Mesothelial cell of epicardium (in vitro differentiated cells): ENCODE results near the gene CIAPIN1. TPM values are rescaled to one million over a fixed set of nuclear protein-coding genes. Genes with fewer than 3 reads are reported as not detected.

Experiments used
- DNase-seq, 2 experiments: peaks; one replicate each; pipeline ENCODE4 v3.0.0; 2021; ENCODE audit warnings: low spot score in 2 of 2; ENCODE audit not compliant: unreplicated experiment in 2 of 2
- H3K27ac Mint-ChIP-seq: 2 replicates; pipeline ENCODE4 v1.8.0; 2021; ENCODE audit warnings: mixed read lengths
- H3K27me3 Mint-ChIP-seq: 2 replicates; pipeline ENCODE4 v1.8.0; 2021; ENCODE audit warnings: low read depth, mixed read lengths
- H3K36me3 Mint-ChIP-seq: 2 replicates; pipeline ENCODE4 v1.8.0; 2021; ENCODE audit warnings: mixed read lengths
- H3K4me1 Mint-ChIP-seq: 2 replicates; pipeline ENCODE4 v1.8.0; 2021; ENCODE audit warnings: mixed read lengths
- H3K4me3 Mint-ChIP-seq: 2 replicates; pipeline ENCODE4 v1.8.0; 2021; ENCODE audit warnings: mild to moderate bottlenecking, moderate library complexity, mixed read lengths
- H3K9me3 Mint-ChIP-seq: 2 replicates; pipeline ENCODE4 v1.8.0; 2021; ENCODE audit warnings: mixed read lengths
- CTCF ChIP-seq: fragments of 200-600 bp; sonication (generic); IDR thresholded peaks from one replicate; pipeline ENCODE4 v1.5.0; 2021; ENCODE audit warnings: antibody characterized with exemption; ENCODE audit not compliant: unreplicated experiment
- total RNA-seq: library from RNA; stranded (reverse); gene quantifications from 3 replicates; pipeline ENCODE4 v1.2.1, GENCODE V29; 2021

The CIAPIN1 gene
- total RNA-seq, 1 donor from 2014 or later: 62.9 TPM

- DNase-seq: no peak
- Mint-ChIP-seq H3K9me3 (no peaks in the 10 kb centered on the region), H3K27me3 (no peaks in the 10 kb centered on the region), H3K4me1 (peaks cover 60% of the 10 kb centered on the region), H3K36me3 (no peaks in the 10 kb centered on the region), H3K27ac (peak overlapping the region; percentile 92), H3K4me3 (peak overlapping the region; percentile 92)
- no peak for TF ChIP-seq CTCF
Measured at GRCh38 chr16:57485091-57485915, 38.1 kb upstream of the CIAPIN1 start.

- Mint-ChIP-seq H3K4me3 (peak overlapping the region; percentile 92), H3K9me3 (no peaks in the 10 kb centered on the region), H3K27ac (peak overlapping the region; percentile 76), H3K4me1 (peaks cover 67% of the 10 kb centered on the region), H3K27me3 (no peaks in the 10 kb centered on the region), H3K36me3 (no peaks in the 10 kb centered on the region)
- TF ChIP-seq CTCF: no peak
- DNase-seq: no peak
Measured at GRCh38 chr16:57484515-57485005, 37.4 kb upstream of the CIAPIN1 start.

DNA sequence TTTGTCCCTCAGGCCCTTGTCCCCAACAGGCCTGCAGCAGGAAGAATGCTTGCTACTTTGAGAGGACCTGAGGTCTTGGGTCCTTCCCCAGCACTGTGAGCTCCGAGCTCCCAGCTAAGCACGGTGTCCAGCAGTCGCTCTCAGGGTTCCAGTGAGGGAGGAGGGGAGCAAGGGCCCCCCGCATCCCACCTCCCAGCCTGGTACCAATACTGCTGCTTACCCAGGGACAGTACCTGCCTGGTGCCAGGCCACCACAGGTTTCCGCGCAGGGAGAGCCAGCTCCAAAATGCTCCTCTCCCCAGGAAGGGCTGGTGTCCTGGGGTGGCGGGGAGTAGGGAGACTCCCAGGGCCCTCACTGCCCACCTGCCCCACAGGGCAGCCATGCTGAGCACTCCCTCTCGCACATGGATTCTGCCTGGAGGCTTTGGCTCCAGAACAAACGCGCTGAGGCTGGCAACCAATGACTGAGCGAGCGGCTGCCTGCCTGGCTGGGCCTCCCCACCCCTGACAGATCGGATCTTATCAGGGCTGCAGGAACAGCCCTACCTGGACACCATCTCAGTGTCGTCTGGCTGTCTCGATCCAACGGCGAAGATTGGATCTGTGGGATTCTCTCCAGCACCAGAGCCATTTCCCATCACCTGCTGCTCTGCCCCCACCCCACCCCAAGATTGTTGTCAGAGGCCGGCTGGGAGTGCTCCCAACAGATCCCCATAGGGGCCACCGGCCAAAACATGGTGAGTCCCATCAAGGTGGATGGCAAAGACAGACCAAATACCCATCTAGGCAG is 36.7 kb upstream of the CIAPIN1 start:
- no peaks in the 10 kb centered on the region for H3K27me3 Mint-ChIP-seq
- peak overlapping the region; percentile 77 for H3K27ac Mint-ChIP-seq
- no peak for TF ChIP-seq CTCF
- H3K9me3 Mint-ChIP-seq: no peaks in the 10 kb centered on the region
- peak overlapping the region; percentile 92 for H3K4me3 Mint-ChIP-seq
- peaks cover 70% of the 10 kb centered on the region for H3K4me1 Mint-ChIP-seq
- H3K36me3 Mint-ChIP-seq: peaks cover 3% of the 10 kb centered on the region
- no peak for DNase-seq

DNA sequence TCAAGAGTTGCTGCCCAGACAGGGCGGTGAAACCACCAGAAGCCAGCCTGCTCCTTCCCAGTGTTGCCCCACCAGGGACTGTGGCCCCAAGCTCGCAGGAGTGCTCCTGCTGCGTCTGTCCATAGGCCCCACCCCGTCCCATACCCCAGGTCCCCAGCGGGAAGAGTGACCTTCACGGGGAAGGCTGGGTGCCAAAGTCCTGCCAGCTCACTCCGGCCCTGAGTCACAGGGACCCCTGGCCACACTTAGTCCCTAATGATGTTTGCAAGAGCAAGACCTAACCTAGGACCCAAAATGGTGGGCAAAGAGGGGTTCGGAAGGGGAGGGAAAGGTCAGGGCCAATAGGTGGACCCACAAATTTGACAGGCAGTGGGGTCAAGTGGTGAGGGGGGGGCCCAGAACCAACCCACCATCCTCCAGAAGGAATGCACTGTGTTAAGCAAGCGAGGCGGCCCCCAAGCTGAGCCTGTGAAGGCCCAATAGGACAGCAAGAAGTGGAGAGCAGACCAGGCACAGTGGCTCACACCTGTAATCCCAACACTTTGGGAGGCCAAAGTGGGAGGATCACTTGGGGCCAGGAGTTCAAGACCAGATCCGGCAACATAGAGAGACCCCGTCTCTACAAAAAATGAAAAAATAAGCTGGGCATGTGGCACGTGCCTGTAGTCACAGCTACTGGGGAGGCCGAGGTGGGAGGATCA is 35.8 kb upstream of the CIAPIN1 start:
- H3K27ac Mint-ChIP-seq: peak overlapping the region; percentile 12
- no peak for DNase-seq

More for the DNA sequence above, 35.8 kb upstream of the CIAPIN1 start:
- Mint-ChIP-seq H3K4me1 (peaks cover 69% of the 10 kb centered on the region), H3K36me3 (peaks cover 6% of the 10 kb centered on the region), H3K27me3 (no peaks in the 10 kb centered on the region), H3K4me3 (no peak overlapping the region), H3K9me3 (no peaks in the 10 kb centered on the region)
- TF ChIP-seq CTCF: no peak
